Type B pancreatic cell (in vitro differentiated cells): ENCODE results near the gene PRMT3. TPM values are rescaled to one million over a fixed set of nuclear protein-coding genes. Genes with fewer than 3 reads are reported as not detected.

Experiments
- DNase-seq: peaks from one replicate; pipeline ENCODE4 v3.0.0; 2021; ENCODE audit warnings: mixed read lengths; ENCODE audit not compliant: unreplicated experiment; ENCODE audit errors: extremely low spot score
- H3K27ac Mint-ChIP-seq: 2 replicates; pipeline ENCODE4 v1.8.0; 2021; ENCODE audit warnings: mild to moderate bottlenecking, mixed read lengths
- H3K27me3 Mint-ChIP-seq: 2 replicates; pipeline ENCODE4 v1.8.0; 2021; ENCODE audit warnings: mixed read lengths
- H3K36me3 Mint-ChIP-seq: 2 replicates; pipeline ENCODE4 v1.8.0; 2021; ENCODE audit warnings: mixed read lengths
- H3K4me1 Mint-ChIP-seq: one replicate; pipeline ENCODE4 v1.8.0; 2021; ENCODE audit warnings: mixed read lengths; ENCODE audit not compliant: unreplicated experiment
- H3K4me3 Mint-ChIP-seq: 2 replicates; pipeline ENCODE4 v1.8.0; 2021; ENCODE audit warnings: mild to moderate bottlenecking, mixed read lengths
- H3K9me3 Mint-ChIP-seq: 2 replicates; pipeline ENCODE4 v1.8.0; 2021; ENCODE audit warnings: mixed read lengths
- total RNA-seq: library from RNA; stranded (reverse); gene quantifications from 2 replicates; pipeline ENCODE4 v1.2.1, GENCODE V29; 2021; ENCODE audit warnings: low replicate concordance
- TF ChIP-seq, protein P1 (sequence below): fragments of 200-600 bp; sonication (generic); conservative IDR thresholded peaks from 2 replicates; pipeline ENCODE4 v1.5.0; 2021; ENCODE audit warnings: antibody characterized with exemption, mild to moderate bottlenecking

PRMT3 gene
- total RNA-seq, 1 donor from 2014 or later: 15.4 TPM

DNA sequence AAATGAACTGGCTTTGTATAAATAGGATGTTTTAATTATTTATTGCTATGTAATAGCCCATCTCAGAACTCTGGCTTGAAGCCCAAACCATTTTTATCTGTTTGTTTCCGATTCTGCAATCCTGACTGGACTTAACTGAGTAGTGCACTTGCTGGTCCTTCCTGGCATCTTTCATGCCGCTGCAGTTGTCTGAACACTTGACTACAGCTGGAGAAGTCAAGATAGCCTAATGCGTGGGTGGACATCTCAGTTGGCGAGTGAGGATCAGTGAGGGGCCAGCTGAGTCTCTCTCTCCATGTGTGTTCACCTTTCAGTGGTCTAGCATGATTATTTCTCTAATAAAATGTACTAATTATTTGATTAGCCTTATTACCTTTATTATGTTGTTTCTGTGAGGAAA is 105.8 kb downstream of the PRMT3 start:
- Mint-ChIP-seq H3K4me1 (peaks cover 2% of the 10 kb centered on the region), H3K36me3 (peaks cover 13% of the 10 kb centered on the region), H3K27ac (no peak overlapping the region), H3K27me3 (no peaks in the 10 kb centered on the region), H3K9me3 (no peaks in the 10 kb centered on the region), H3K4me3 (no peak overlapping the region)
- DNase-seq: no peak
- TF ChIP-seq, protein P1, sequence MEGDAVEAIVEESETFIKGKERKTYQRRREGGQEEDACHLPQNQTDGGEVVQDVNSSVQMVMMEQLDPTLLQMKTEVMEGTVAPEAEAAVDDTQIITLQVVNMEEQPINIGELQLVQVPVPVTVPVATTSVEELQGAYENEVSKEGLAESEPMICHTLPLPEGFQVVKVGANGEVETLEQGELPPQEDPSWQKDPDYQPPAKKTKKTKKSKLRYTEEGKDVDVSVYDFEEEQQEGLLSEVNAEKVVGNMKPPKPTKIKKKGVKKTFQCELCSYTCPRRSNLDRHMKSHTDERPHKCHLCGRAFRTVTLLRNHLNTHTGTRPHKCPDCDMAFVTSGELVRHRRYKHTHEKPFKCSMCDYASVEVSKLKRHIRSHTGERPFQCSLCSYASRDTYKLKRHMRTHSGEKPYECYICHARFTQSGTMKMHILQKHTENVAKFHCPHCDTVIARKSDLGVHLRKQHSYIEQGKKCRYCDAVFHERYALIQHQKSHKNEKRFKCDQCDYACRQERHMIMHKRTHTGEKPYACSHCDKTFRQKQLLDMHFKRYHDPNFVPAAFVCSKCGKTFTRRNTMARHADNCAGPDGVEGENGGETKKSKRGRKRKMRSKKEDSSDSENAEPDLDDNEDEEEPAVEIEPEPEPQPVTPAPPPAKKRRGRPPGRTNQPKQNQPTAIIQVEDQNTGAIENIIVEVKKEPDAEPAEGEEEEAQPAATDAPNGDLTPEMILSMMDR: no peak

DNA sequence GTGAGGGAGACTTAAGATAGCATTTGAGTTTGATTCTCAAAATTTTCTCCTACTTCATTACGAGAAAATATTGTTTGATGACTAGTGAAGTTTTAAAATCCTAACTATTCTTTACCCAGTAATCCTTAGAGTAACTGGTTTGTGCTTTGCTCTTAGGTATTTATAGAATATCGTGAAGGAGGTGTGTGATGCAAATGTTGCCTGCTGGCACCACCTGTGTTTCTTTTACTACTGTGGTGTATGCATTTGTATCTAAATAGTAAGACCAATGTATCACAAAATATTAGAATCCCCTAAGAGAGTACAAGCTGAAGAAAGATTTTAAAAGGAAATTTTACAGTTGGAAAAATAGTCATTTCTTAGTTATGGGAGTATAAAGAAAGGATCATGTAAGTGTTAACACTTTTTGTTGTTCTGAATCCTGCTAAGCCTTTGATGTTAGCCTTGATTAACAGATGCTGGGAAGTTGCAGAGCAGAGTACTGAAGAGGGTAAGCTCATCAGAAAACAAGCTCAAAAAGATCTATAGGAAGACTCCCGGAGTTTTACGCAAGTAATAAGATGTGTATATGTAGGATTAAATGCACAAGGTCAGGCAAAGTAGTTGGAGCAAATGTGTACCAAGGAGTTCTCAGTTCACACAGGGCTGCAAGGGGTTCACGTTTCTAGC is 109.7 kb downstream of the PRMT3 start:
- H3K9me3 Mint-ChIP-seq: no peaks in the 10 kb centered on the region
- H3K4me3 Mint-ChIP-seq: no peak overlapping the region
- H3K27ac Mint-ChIP-seq: no peak overlapping the region
- H3K36me3 Mint-ChIP-seq: peaks cover 13% of the 10 kb centered on the region
- no peak for DNase-seq
- no peaks in the 10 kb centered on the region for H3K27me3 Mint-ChIP-seq
- TF ChIP-seq, protein P1: no peak
- H3K4me1 Mint-ChIP-seq: no peaks in the 10 kb centered on the region

GRCh38 chr11:20501252-20501651 is 113.7 kb downstream of the PRMT3 start:
- H3K4me3 Mint-ChIP-seq: no peak overlapping the region
- H3K4me1 Mint-ChIP-seq: no peaks in the 10 kb centered on the region
- no peak overlapping the region for H3K27ac Mint-ChIP-seq
- H3K27me3 Mint-ChIP-seq: no peaks in the 10 kb centered on the region
- H3K9me3 Mint-ChIP-seq: no peaks in the 10 kb centered on the region
- peaks cover 9% of the 10 kb centered on the region for H3K36me3 Mint-ChIP-seq
- DNase-seq: no peak
- TF ChIP-seq, protein P1: no peak

GRCh38 chr11:20501971-20502370 is 114.5 kb downstream of the PRMT3 start:
- Mint-ChIP-seq H3K36me3 (peaks cover 9% of the 10 kb centered on the region), H3K9me3 (no peaks in the 10 kb centered on the region), H3K4me1 (no peaks in the 10 kb centered on the region), H3K4me3 (no peak overlapping the region), H3K27ac (no peak overlapping the region), H3K27me3 (no peaks in the 10 kb centered on the region)
- TF ChIP-seq, protein P1: no peak
- DNase-seq: no peak

- no peak overlapping the region for H3K27ac Mint-ChIP-seq
- no peak for DNase-seq
- H3K27me3 Mint-ChIP-seq: peaks cover 5% of the 10 kb centered on the region
- no peaks in the 10 kb centered on the region for H3K9me3 Mint-ChIP-seq
- TF ChIP-seq, protein P1: no peak
- no peaks in the 10 kb centered on the region for H3K4me1 Mint-ChIP-seq
- no peak overlapping the region for H3K4me3 Mint-ChIP-seq
- no peaks in the 10 kb centered on the region for H3K36me3 Mint-ChIP-seq
Observed at GRCh38 chr11:20511982-20512381, 124.5 kb downstream of the PRMT3 start.

GRCh38 chr11:20512869-20513268 is 125.4 kb downstream of the PRMT3 start:
- no peak overlapping the region for H3K27ac Mint-ChIP-seq
- H3K9me3 Mint-ChIP-seq: no peaks in the 10 kb centered on the region
- H3K4me1 Mint-ChIP-seq: no peaks in the 10 kb centered on the region
- no peaks in the 10 kb centered on the region for H3K36me3 Mint-ChIP-seq
- TF ChIP-seq, protein P1: no peak
- peaks cover 8% of the 10 kb centered on the region for H3K27me3 Mint-ChIP-seq
- no peak overlapping the region for H3K4me3 Mint-ChIP-seq
- no peak for DNase-seq
